NCI-H1694 (cell line): ENCODE results near the gene CTTNBP2.
A peak's percentile ranks its signal among the peaks of the same experiment; 100 is the strongest.

Experiments used
- DNase-seq: peaks from one replicate; lab custom pipeline; 2025; lab: John Stamatoyannopoulos, UW

CTTNBP2 gene

GRCh38 chr7:117689406-117689805 lies 183.8 kb downstream of the CTTNBP2 start:
- no peak for DNase-seq

- DNase-seq = no peak
Observed at GRCh38 chr7:117688126-117688525, 185.1 kb downstream of the CTTNBP2 start.

- DNase-seq = no peak
Observed at GRCh38 chr7:117686311-117686935, 186.8 kb downstream of the CTTNBP2 start.

- no peak for DNase-seq
Observed at GRCh38 chr7:117685795-117686194, 187.4 kb downstream of the CTTNBP2 start.

- no peak for DNase-seq
Observed at GRCh38 chr7:117683430-117684175, 189.6 kb downstream of the CTTNBP2 start.

GRCh38 chr7:117682681-117683385 lies 190.4 kb downstream of the CTTNBP2 start:
- no peak for DNase-seq

GRCh38 chr7:117679120-117679519 lies 194.1 kb downstream of the CTTNBP2 start:
- DNase-seq = no peak

- no peak for DNase-seq
Observed at GRCh38 chr7:117675497-117676435, 197.5 kb downstream of the CTTNBP2 start.

- no peak for DNase-seq
Observed at GRCh38 chr7:117674617-117675016, 198.6 kb downstream of the CTTNBP2 start.

GRCh38 chr7:117673839-117674238 lies 199.4 kb downstream of the CTTNBP2 start:
- peak; percentile 17 for DNase-seq

GRCh38 chr7:117673367-117673766 lies 199.9 kb downstream of the CTTNBP2 start:
- no peak for DNase-seq

GRCh38 chr7:117672453-117672852 lies 200.8 kb downstream of the CTTNBP2 start:
- no peak for DNase-seq

- DNase-seq = no peak
Observed at GRCh38 chr7:117669818-117670217, 203.4 kb downstream of the CTTNBP2 start.

GRCh38 chr7:117667456-117667855 lies 205.8 kb downstream of the CTTNBP2 start:
- DNase-seq = no peak

GRCh38 chr7:117666689-117667088 lies 206.6 kb downstream of the CTTNBP2 start:
- DNase-seq = no peak

GRCh38 chr7:117666031-117666430 lies 207.2 kb downstream of the CTTNBP2 start:
- no peak for DNase-seq

- no peak for DNase-seq
Observed at GRCh38 chr7:117665368-117665767, 207.9 kb downstream of the CTTNBP2 start.

- DNase-seq = no peak
Observed at GRCh38 chr7:117664047-117664446, 209.2 kb downstream of the CTTNBP2 start.

GRCh38 chr7:117661328-117661727 lies 211.9 kb downstream of the CTTNBP2 start:
- DNase-seq = no peak
